ACC112 (cell line): Measurements from ENCODE around the gene IMMP2L.
"Not testable (repeated sequence)": the region's sequence is repeated elsewhere in the genome, so short reads cannot be mapped to it uniquely, and the experiment has no call there.

Experiments used
- H2AFZ ChIP-seq: fragments of 200-600 bp; sonication (generic); one replicate; pipeline ENCODE4 v1.6.0; 2017; ENCODE audit warnings: antibody characterized with exemption, low read length; ENCODE audit not compliant: unreplicated experiment
- H3K27ac ChIP-seq: fragments of 200-600 bp; sonication (generic); 2 replicates; pipeline ENCODE4 v1.5.1; 2014; ENCODE audit warnings: low read depth, mild to moderate bottlenecking, antibody characterized with exemption, low read length, moderate library complexity
- H3K27me3 ChIP-seq: fragments of 200-600 bp; sonication (generic); 2 replicates; pipeline ENCODE4 v1.6.1; 2014; ENCODE audit warnings: mild to moderate bottlenecking, antibody characterized with exemption, low read length, moderate library complexity, mixed read lengths; ENCODE audit not compliant: insufficient read depth
- H3K36me3 ChIP-seq: fragments of 200-600 bp; sonication (generic); 2 replicates; pipeline ENCODE4 v1.6.1; 2016; ENCODE audit warnings: mild to moderate bottlenecking, antibody characterized with exemption, low read length, moderate library complexity, mixed read lengths; ENCODE audit not compliant: insufficient read depth
- H3K4me1 ChIP-seq: fragments of 200-600 bp; sonication (generic); one replicate; pipeline ENCODE4 v1.6.1; 2016; ENCODE audit warnings: low read length, mixed read lengths; ENCODE audit not compliant: insufficient read depth, unreplicated experiment, control insufficient read depth
- H3K4me3 ChIP-seq: fragments of 200-600 bp; sonication (generic); 2 replicates; pipeline ENCODE4 v1.5.1; 2014; ENCODE audit warnings: mild to moderate bottlenecking, low read depth, low read length
- H3K79me2 ChIP-seq: fragments of 200-600 bp; sonication (generic); one replicate; pipeline ENCODE4 v1.6.0; 2016; ENCODE audit warnings: low read length; ENCODE audit not compliant: control insufficient read depth, unreplicated experiment, insufficient read depth

The IMMP2L gene

GRCh38 chr7:111510584-111511378 lies 51.5 kb downstream of the IMMP2L start:
- no peaks in the 10 kb centered on the region for H3K79me2 ChIP-seq
- no peak overlapping the region for H3K27ac ChIP-seq
- H3K36me3 ChIP-seq = no peaks in the 10 kb centered on the region
- no peaks in the 10 kb centered on the region for H3K4me1 ChIP-seq
- H3K4me3 ChIP-seq = no peak overlapping the region
- H2AFZ ChIP-seq = no peak overlapping the region
- no peaks in the 10 kb centered on the region for H3K27me3 ChIP-seq

GRCh38 chr7:111510062-111510461 lies 52.2 kb downstream of the IMMP2L start:
- no peak overlapping the region for H3K4me3 ChIP-seq
- no peak overlapping the region for H3K27ac ChIP-seq
- H3K27me3 ChIP-seq = no peaks in the 10 kb centered on the region
- H3K79me2 ChIP-seq = no peaks in the 10 kb centered on the region
- no peak overlapping the region for H2AFZ ChIP-seq
- no peaks in the 10 kb centered on the region for H3K36me3 ChIP-seq
- no peaks in the 10 kb centered on the region for H3K4me1 ChIP-seq

GRCh38 chr7:111509288-111509687 lies 53.0 kb downstream of the IMMP2L start:
- Histone ChIP-seq H3K27ac (no peak overlapping the region), H3K4me1 (no peaks in the 10 kb centered on the region), H3K79me2 (no peaks in the 10 kb centered on the region), H3K27me3 (no peaks in the 10 kb centered on the region), H3K36me3 (no peaks in the 10 kb centered on the region), H3K4me3 (no peak overlapping the region), H2AFZ (no peak overlapping the region)

DNA sequence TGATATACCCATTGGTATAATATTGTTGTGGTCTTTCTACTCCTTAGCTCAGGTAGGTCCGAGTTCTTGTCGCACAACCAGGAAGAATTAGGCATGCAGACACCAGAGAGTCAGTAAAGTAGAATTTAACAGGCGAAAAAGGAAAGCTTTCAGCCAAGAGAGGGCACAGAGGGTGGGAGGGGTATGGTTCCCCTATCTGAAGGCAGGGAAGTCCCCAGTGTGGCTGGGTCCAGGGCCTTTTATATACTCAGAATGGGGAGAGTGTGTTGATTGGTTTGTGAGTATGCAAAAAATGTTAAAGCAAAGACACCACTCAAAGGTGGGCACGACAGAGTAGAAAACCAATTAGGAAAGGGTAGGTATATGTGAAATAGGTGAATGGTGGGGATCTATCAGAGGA lies 53.9 kb downstream of the IMMP2L start:
- Histone ChIP-seq H3K36me3 (no peaks in the 10 kb centered on the region), H3K4me1 (no peaks in the 10 kb centered on the region), H3K4me3 (no peak overlapping the region), H3K27ac (no peak overlapping the region), H3K27me3 (no peaks in the 10 kb centered on the region), H3K79me2 (no peaks in the 10 kb centered on the region), H2AFZ (no peak overlapping the region)

GRCh38 chr7:111505422-111505821 lies 56.9 kb downstream of the IMMP2L start:
- H3K79me2 ChIP-seq, H2AFZ ChIP-seq, H3K4me1 ChIP-seq, H3K4me3 ChIP-seq, H3K27me3 ChIP-seq, H3K27ac ChIP-seq, H3K36me3 ChIP-seq: not testable (repeated sequence)

DNA sequence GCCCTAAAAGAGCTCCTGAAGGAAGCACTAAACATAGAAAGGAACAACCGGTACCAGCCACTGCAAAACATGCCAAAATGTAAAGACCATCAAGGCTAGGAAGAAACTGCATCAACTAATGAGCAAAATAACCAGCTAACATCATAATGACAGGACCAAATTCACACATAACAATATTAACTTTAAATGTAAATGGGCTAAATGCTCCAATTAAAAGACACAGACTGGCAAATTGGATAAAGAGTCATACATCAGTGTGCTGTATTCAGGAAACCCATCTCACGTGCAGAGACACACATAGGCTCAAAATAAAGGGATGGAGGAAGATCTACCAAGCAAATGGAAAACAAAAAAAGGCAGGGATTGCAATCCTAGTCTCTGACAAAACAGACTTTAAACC lies 60.5 kb downstream of the IMMP2L start:
- not testable (repeated sequence) for H2AFZ ChIP-seq, H3K27me3 ChIP-seq, H3K27ac ChIP-seq, H3K79me2 ChIP-seq, H3K4me3 ChIP-seq, H3K36me3 ChIP-seq
- H3K4me1 ChIP-seq = peaks cover 12% of the 10 kb centered on the region

- no peaks in the 10 kb centered on the region for H3K36me3 ChIP-seq
- H3K27ac ChIP-seq = no peak overlapping the region
- peaks cover 12% of the 10 kb centered on the region for H3K4me1 ChIP-seq
- no peaks in the 10 kb centered on the region for H3K27me3 ChIP-seq
- H3K4me3 ChIP-seq = no peak overlapping the region
- no peaks in the 10 kb centered on the region for H3K79me2 ChIP-seq
- no peak overlapping the region for H2AFZ ChIP-seq
Observed at GRCh38 chr7:111499027-111499426, 63.3 kb downstream of the IMMP2L start.

- no peaks in the 10 kb centered on the region for H3K36me3 ChIP-seq
- H3K4me1 ChIP-seq = peaks cover 12% of the 10 kb centered on the region
- no peak overlapping the region for H2AFZ ChIP-seq
- H3K27me3 ChIP-seq = no peaks in the 10 kb centered on the region
- no peak overlapping the region for H3K4me3 ChIP-seq
- H3K27ac ChIP-seq = no peak overlapping the region
- H3K79me2 ChIP-seq = no peaks in the 10 kb centered on the region
Observed at GRCh38 chr7:111498391-111499007, 63.8 kb downstream of the IMMP2L start.

- H3K79me2 ChIP-seq = no peaks in the 10 kb centered on the region
- no peak overlapping the region for H2AFZ ChIP-seq
- H3K4me3 ChIP-seq = no peak overlapping the region
- H3K27me3 ChIP-seq = no peaks in the 10 kb centered on the region
- H3K4me1 ChIP-seq = peaks cover 12% of the 10 kb centered on the region
- no peaks in the 10 kb centered on the region for H3K36me3 ChIP-seq
- H3K27ac ChIP-seq = no peak overlapping the region
Observed at GRCh38 chr7:111495173-111495810, 67.0 kb downstream of the IMMP2L start.

DNA sequence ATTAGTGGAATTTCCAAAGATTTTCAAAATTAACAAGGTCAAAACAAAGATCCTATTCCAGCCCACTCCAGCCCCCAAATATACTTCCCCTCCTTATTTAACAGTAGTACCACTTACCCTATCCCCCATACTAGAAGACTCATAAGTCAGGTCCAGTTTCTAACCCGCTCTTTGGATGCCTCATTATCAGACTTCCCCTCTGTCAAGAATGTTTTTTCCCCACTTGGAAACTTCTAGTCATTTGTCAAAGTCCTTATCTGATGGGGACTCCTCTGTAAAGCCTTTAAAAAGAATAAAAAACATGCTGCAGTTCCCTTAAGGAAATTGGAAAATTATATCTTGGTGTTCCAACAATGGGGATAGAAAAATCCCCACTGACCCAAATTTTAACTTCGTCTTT lies 70.1 kb downstream of the IMMP2L start:
- no peaks in the 10 kb centered on the region for H3K36me3 ChIP-seq
- H3K4me1 ChIP-seq = no peaks in the 10 kb centered on the region
- H3K79me2 ChIP-seq = no peaks in the 10 kb centered on the region
- H3K4me3 ChIP-seq = no peak overlapping the region
- H3K27me3 ChIP-seq = no peaks in the 10 kb centered on the region
- no peak overlapping the region for H3K27ac ChIP-seq
- no peak overlapping the region for H2AFZ ChIP-seq
